Esophagus muscularis mucosa (tissue), 4 donors: ENCODE data around the gene PLA2G4F.

ENCODE experiments used
- CTCF ChIP-seq, 3 experiments: fragments of 200-600 bp in 2 of 3; fragments of 450-650 bp in 1 of 3; sonication (generic) in 2 of 3; IDR thresholded peaks; one replicate each; pipeline ENCODE4 v1.5.1; 2017 to 2019; ENCODE audit warnings: antibody characterized with exemption in 3 of 3, mild to moderate bottlenecking in 2 of 3, moderate library complexity in 1 of 3
- EP300 ChIP-seq: sonication (generic); formaldehyde crosslinking; IDR thresholded peaks from one replicate; pipeline ENCODE4 v1.6.1; 2017; ENCODE audit warnings: antibody characterized with exemption
- POLR2A ChIP-seq: fragments of 450-650 bp; IDR thresholded peaks from one replicate; pipeline ENCODE4 v1.6.1; 2017; ENCODE audit warnings: antibody characterized with exemption, moderate library complexity, mild to moderate bottlenecking, low read depth

- TF ChIP-seq CTCF (IDR thresholded peaks at IDR 0.05) (no peak), POLR2A (no peak), EP300 (no peak)
Observed at GRCh38 chr15:42152196-42152920, 4.1 kb downstream of the PLA2G4F start.
